Pons (tissue), 1 donor: ENCODE measurements around the gene LBHD2.
"Not testable (repeated sequence)": the region's sequence is repeated elsewhere in the genome, so short reads cannot be mapped to it uniquely, and the experiment has no call there.

ENCODE experiments used
- DNase-seq: peaks from one replicate; pipeline ENCODE4 v3.0.0-alpha.2; 2016; ENCODE audit warnings: low spot score

Gene LBHD2

GRCh38 chr14:103104654-103105452, 20.8 kb downstream of the LBHD2 start:
- no peak for DNase-seq

- DNase-seq = no peak
Observed at GRCh38 chr14:103105580-103106150, 21.7 kb downstream of the LBHD2 start.

- no peak for DNase-seq
Observed at GRCh38 chr14:103107455-103107854, 23.4 kb downstream of the LBHD2 start.

GRCh38 chr14:103107941-103108748, 24.1 kb downstream of the LBHD2 start:
- DNase-seq = no peak

GRCh38 chr14:103108749-103109207, 24.8 kb downstream of the LBHD2 start:
- DNase-seq = no peak

GRCh38 chr14:103109535-103110441, 25.8 kb downstream of the LBHD2 start:
- no peak for DNase-seq

GRCh38 chr14:103110681-103111231, 26.7 kb downstream of the LBHD2 start:
- DNase-seq = no peak

- no peak for DNase-seq
Observed at GRCh38 chr14:103111232-103111868, 27.3 kb downstream of the LBHD2 start.

GRCh38 chr14:103112400-103113243, 28.6 kb downstream of the LBHD2 start:
- DNase-seq = no peak

GRCh38 chr14:103113303-103113702, 29.3 kb downstream of the LBHD2 start:
- DNase-seq = no peak

GRCh38 chr14:103113774-103114173, 29.8 kb downstream of the LBHD2 start:
- DNase-seq = no peak

GRCh38 chr14:103115086-103115679, 31.2 kb downstream of the LBHD2 start:
- DNase-seq = not testable (repeated sequence)

GRCh38 chr14:103115845-103116572, 32.0 kb downstream of the LBHD2 start:
- no peak for DNase-seq

- DNase-seq = no peak
Observed at GRCh38 chr14:103116636-103117035, 32.6 kb downstream of the LBHD2 start.

GRCh38 chr14:103117499-103117898, 33.5 kb downstream of the LBHD2 start:
- DNase-seq = not testable (repeated sequence)

GRCh38 chr14:103118018-103118662, 34.1 kb downstream of the LBHD2 start:
- peak; percentile 62 for DNase-seq

GRCh38 chr14:103118663-103119404, 34.8 kb downstream of the LBHD2 start:
- DNase-seq = peak; percentile 55
